HL-60 (cell line): ENCODE measurements around the gene MED28.

Experiments used
- CTCF ChIP-seq: IDR thresholded peaks from one replicate; pipeline ENCODE4 v1.5.1; 2011; ENCODE audit warnings: low read length, control low read depth, inconsistent platforms; ENCODE audit not compliant: insufficient read depth
- POLR2AphosphoS5 ChIP-seq: IDR thresholded peaks from 2 replicates; pipeline ENCODE4 v1.6.1; 2012; ENCODE audit warnings: low read depth
- SPI1 ChIP-seq: IDR thresholded peaks from 2 replicates; pipeline ENCODE4 v1.6.1; 2012; ENCODE audit warnings: low read depth, mild to moderate bottlenecking, borderline replicate concordance
- TF ChIP-seq, protein P1 (sequence below): IDR thresholded peaks from 2 replicates; pipeline ENCODE4 v1.6.1; 2012; ENCODE audit warnings: low read depth; ENCODE audit not compliant: insufficient replicate concordance

DNA sequence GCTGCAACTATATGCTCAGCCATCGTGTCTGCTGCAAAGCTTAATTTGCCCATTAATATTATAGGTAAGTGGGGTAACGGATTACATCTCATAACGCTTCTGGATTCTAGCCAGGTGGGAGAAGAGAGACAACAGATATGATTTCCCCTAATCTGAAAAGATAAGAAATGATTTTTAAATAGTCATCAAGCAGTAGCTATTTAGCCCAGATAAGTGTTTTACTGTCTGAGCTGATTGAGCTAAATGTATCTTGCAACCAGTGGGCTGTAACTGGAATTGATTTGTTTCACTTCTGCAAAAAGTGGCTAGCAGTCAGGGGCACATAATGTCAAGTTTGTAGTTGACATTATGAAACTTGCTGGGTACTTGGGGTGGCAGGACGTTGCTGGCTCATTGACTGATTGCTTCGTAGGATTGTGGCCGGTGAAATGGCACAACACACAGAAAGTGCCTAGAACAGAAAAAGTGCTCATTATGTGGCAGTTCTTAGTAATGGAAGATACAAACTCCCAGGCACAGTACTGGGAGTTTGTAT lies 18.9 kb upstream of the MED28 start:
- TF ChIP-seq CTCF (no peak), POLR2AphosphoS5 (no peak), SPI1 (no peak)
- TF ChIP-seq, protein P1, sequence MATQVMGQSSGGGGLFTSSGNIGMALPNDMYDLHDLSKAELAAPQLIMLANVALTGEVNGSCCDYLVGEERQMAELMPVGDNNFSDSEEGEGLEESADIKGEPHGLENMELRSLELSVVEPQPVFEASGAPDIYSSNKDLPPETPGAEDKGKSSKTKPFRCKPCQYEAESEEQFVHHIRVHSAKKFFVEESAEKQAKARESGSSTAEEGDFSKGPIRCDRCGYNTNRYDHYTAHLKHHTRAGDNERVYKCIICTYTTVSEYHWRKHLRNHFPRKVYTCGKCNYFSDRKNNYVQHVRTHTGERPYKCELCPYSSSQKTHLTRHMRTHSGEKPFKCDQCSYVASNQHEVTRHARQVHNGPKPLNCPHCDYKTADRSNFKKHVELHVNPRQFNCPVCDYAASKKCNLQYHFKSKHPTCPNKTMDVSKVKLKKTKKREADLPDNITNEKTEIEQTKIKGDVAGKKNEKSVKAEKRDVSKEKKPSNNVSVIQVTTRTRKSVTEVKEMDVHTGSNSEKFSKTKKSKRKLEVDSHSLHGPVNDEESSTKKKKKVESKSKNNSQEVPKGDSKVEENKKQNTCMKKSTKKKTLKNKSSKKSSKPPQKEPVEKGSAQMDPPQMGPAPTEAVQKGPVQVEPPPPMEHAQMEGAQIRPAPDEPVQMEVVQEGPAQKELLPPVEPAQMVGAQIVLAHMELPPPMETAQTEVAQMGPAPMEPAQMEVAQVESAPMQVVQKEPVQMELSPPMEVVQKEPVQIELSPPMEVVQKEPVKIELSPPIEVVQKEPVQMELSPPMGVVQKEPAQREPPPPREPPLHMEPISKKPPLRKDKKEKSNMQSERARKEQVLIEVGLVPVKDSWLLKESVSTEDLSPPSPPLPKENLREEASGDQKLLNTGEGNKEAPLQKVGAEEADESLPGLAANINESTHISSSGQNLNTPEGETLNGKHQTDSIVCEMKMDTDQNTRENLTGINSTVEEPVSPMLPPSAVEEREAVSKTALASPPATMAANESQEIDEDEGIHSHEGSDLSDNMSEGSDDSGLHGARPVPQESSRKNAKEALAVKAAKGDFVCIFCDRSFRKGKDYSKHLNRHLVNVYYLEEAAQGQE: no peak
